Kidney (tissue), 14 donors: Measurements from ENCODE around the gene POU3F3. TPM values are rescaled to one million over a fixed set of nuclear protein-coding genes. Genes with fewer than 3 reads are reported as not detected.

ENCODE experiments used
- DNase-seq, 5 donors: peaks; one replicate each; pipeline ENCODE4 v3.0.0-alpha.2; 2013 to 2020
- FAIRE-seq: peaks from 2 replicates; lab custom pipeline; 2012; peaks lifted over from hg19 to GRCh38; lab: Jason Lieb, UNC
- H3K27ac ChIP-seq, 2 donors: one replicate each; pipeline ENCODE4 v1.7.0; 2013; ENCODE audit warnings: low read depth in 2 of 2, low read length in 2 of 2, inconsistent platforms in 1 of 2
- H3K27me3 ChIP-seq: one replicate; pipeline ENCODE4 v1.7.1; 2013; ENCODE audit warnings: low read length, inconsistent platforms; ENCODE audit not compliant: control insufficient read depth, insufficient read depth
- H3K36me3 ChIP-seq, 3 donors: one replicate each; pipeline versions ENCODE4 v1.7.0 to v1.7.1; 2013; ENCODE audit warnings: low read length in 3 of 3, control low read depth in 1 of 3, inconsistent platforms in 1 of 3; ENCODE audit not compliant: insufficient read depth in 3 of 3, control insufficient read depth in 2 of 3
- H3K4me1 ChIP-seq, 3 donors: one replicate each; pipeline versions ENCODE4 v1.7.0 to v1.7.1; 2013; ENCODE audit warnings: low read length in 3 of 3, inconsistent platforms in 1 of 3, low read depth in 1 of 3; ENCODE audit not compliant: control insufficient read depth in 2 of 3, insufficient read depth in 2 of 3
- H3K4me3 ChIP-seq, 3 donors: one replicate each; pipeline versions ENCODE4 v1.7.0 to v1.8.1; 2013; ENCODE audit warnings: low read length in 3 of 3, control low read depth in 1 of 3, inconsistent platforms in 1 of 3
- H3K9ac ChIP-seq, 3 donors: one replicate each; pipeline versions ENCODE4 v1.7.0 to v1.7.1; 2013; ENCODE audit warnings: low read length in 3 of 3, control low read depth in 1 of 3, inconsistent platforms in 1 of 3
- H3K9me3 ChIP-seq, 3 donors: one replicate each; pipeline versions ENCODE4 v1.7.0 to v1.7.1; 2013; ENCODE audit warnings: low read length in 3 of 3, control low read depth in 1 of 3, inconsistent platforms in 1 of 3; ENCODE audit not compliant: control insufficient read depth in 2 of 3, insufficient read depth in 1 of 3
- intact Hi-C: fragments of 100-400 bp; cut with DNase I; formaldehyde crosslinking; loops from one replicate; pipeline ENCODE4 v1.11.1; 2022
- polyA plus RNA-seq: library from polyadenylated mRNA; stranded (reverse); fragments of 350-450 nt; fragmentation: Illumina TruSeq; extraction: RNeasy Lipid Tissue Mini Kit (QIAGEN cat#74804); gene quantifications from one replicate; pipeline ENCODE4 v1.2.3, GENCODE V29; 2014; ENCODE audit warnings: low read depth, low replicate concordance; ENCODE audit not compliant: insufficient read depth
- total RNA-seq: library from RNA; stranded (reverse); fragmentation: NEBNext Ultra II Directional; extraction: Animal tissue kit (Norgen Biotek cat#: 25700); gene quantifications from one replicate; pipeline ENCODE4 v1.2.1, GENCODE V29; 2021
- TF ChIP-seq, protein P1 (sequence below): IDR thresholded peaks from 3 replicates; pipeline ENCODE4 v1.5.1; 2012; ENCODE audit warnings: mild to moderate bottlenecking, moderate library complexity, borderline replicate concordance; ENCODE audit not compliant: insufficient read depth; ENCODE audit errors: extremely low read depth
- donor health status: control.
- donor health status: control.
- donor health status: control.
- donor health status: control.
- donor health status: control.
- donor health status: DM: yes; HTN: yes; CAD: no.
- donor health status: Normal renal cell carcinoma (clear cell type).

The POU3F3 gene
- total and polyA plus RNA-seq, 2 donors from 2014 or later = 31.4 to 118 TPM

- H3K4me3 ChIP-seq = peak overlapping the region; percentile 44 to 81 (median 78)
- H3K9ac ChIP-seq = peak overlapping the region; percentile 1 to 91 (median 83)
- H3K36me3 ChIP-seq = peaks cover 0 to 4% (median 0%) of the 10 kb centered on the region in 3 donors
- no peak for FAIRE-seq
- intact Hi-C loops = no loop called here
- H3K4me1 ChIP-seq = no peaks in the 10 kb centered on the region
- peaks cover 59% of the 10 kb centered on the region for H3K27me3 ChIP-seq
- TF ChIP-seq, protein P1, sequence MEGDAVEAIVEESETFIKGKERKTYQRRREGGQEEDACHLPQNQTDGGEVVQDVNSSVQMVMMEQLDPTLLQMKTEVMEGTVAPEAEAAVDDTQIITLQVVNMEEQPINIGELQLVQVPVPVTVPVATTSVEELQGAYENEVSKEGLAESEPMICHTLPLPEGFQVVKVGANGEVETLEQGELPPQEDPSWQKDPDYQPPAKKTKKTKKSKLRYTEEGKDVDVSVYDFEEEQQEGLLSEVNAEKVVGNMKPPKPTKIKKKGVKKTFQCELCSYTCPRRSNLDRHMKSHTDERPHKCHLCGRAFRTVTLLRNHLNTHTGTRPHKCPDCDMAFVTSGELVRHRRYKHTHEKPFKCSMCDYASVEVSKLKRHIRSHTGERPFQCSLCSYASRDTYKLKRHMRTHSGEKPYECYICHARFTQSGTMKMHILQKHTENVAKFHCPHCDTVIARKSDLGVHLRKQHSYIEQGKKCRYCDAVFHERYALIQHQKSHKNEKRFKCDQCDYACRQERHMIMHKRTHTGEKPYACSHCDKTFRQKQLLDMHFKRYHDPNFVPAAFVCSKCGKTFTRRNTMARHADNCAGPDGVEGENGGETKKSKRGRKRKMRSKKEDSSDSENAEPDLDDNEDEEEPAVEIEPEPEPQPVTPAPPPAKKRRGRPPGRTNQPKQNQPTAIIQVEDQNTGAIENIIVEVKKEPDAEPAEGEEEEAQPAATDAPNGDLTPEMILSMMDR = no peak
- peak overlapping the region; percentile 59 to 79 for H3K27ac ChIP-seq
- H3K9me3 ChIP-seq = no peaks in the 10 kb centered on the region
- peak in 1 of 5 donors; percentile 22 for DNase-seq
Observed at GRCh38 chr2:104859766-104860450, 6.0 kb downstream of the POU3F3 start.

DNA sequence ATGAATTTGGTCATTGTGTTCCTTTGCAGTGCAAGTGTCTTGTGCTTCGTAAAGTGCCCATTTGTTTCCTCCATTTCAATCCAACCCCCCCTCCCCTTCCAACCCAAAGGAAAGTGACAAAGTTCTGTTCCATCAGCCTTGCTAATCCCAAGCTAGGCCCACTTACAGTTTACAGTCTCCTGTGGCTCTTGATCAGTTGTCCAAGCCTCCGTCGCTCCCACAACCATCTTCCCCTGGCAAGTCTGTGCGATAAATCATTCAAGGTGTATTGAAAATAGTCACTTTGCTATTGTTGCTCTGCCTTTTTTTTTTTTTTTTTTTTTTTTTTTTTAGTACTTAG lies 6.5 kb downstream of the POU3F3 start:
- Histone ChIP-seq H3K9ac (peak overlapping the region in 2 of 3 donors; percentile 17 to 83), H3K27me3 (peaks cover 65% of the 10 kb centered on the region), H3K36me3 (peaks cover 0 to 4% (median 0%) of the 10 kb centered on the region in 3 donors), H3K4me3 (peak overlapping the region; percentile 44 to 78 (median 52)), H3K27ac (peak overlapping the region; percentile 7 to 59), H3K9me3 (no peaks in the 10 kb centered on the region), H3K4me1 (no peaks in the 10 kb centered on the region)
- TF ChIP-seq, protein P1 = no peak
- FAIRE-seq (no peak), DNase-seq (peak in 3 of 5 donors; percentile 44 to 59 (median 57))
- intact Hi-C loops = no loop called here

- DNase-seq = peak in 3 of 5 donors; percentile 39 to 64 (median 46)
- Histone ChIP-seq H3K9me3 (no peaks in the 10 kb centered on the region), H3K9ac (peak overlapping the region; percentile 43 to 83 (median 43)), H3K27ac (peak overlapping the region; percentile 90 to 92), H3K4me1 (peaks cover 0 to under 1% (median 0%) of the 10 kb centered on the region in 3 donors), H3K36me3 (peaks cover 0 to 4% (median 0%) of the 10 kb centered on the region in 3 donors), H3K27me3 (peaks cover 74% of the 10 kb centered on the region), H3K4me3 (peak overlapping the region; percentile 36 to 53 (median 50))
- TF ChIP-seq, protein P1 = no peak
- FAIRE-seq = no peak
- intact Hi-C loops = no loop called here
Observed at GRCh38 chr2:104861351-104862057, 7.6 kb downstream of the POU3F3 start.
